ENCODE data around the gene SLC25A10. TPM values are rescaled to one million over a fixed set of nuclear protein-coding genes. Genes with fewer than 3 reads are reported as not detected.
A peak's percentile ranks its signal among the peaks of the same experiment; 100 is the strongest.

The SLC25A10 gene
- total RNA-seq, 1 donor from 2014 or later, result 6.1 TPM

DNA sequence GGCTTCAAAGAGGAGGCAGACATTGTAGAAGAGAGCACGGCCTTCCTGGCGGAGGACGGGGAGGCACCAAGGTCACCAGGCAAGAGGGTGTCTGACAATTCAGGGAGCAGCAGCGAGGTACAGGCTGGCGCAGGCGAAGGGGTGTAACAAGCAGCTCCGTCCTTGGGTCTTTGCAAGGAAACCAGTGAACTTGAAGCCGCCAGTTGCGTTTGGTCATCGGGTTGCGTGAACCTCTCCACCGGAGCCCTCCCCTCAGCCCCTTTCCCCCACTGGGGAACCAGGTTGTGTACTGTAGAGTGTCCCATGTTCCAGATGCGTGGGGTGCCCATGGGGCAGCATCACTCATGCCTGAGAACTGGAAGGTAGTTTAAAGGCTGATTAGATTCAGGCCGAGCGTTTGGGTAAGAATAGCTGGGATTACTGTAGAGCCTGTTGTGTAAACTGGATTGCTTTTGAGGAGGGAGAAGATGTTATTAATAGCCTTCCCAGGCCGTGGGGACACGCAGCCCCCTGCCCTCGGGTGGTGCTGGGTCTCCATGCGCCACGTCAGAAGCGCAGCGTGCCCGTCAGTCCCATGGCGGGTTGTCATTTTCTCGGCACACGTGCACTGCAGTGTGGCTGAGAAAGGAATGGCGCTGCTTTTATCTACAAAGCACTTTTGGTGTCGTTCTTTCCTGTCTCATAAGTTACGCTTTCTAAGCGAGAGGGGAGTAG is 6.4 kb upstream of the SLC25A10 start:
- ChIA-PET POLR2A (no interaction called here), CTCF (no interaction called here)
- intact Hi-C loops (cut with micrococcal nuclease), result no loop called here
- DNase-seq (no peak), ATAC-seq (ENCODE audit: low read depth) (no peak)
- Mint-ChIP-seq H3K36me3 (ENCODE audit: low read depth) (peaks cover 38% of the 10 kb centered on the region), H3K27me3 (no peaks in the 10 kb centered on the region), H3K9me3 (no peaks in the 10 kb centered on the region), H3K4me3 (peak overlapping the region; percentile 26), H3K27ac (no peak overlapping the region), H3K4me1 (peaks cover 40% of the 10 kb centered on the region)
- TF ChIP-seq, protein P1, sequence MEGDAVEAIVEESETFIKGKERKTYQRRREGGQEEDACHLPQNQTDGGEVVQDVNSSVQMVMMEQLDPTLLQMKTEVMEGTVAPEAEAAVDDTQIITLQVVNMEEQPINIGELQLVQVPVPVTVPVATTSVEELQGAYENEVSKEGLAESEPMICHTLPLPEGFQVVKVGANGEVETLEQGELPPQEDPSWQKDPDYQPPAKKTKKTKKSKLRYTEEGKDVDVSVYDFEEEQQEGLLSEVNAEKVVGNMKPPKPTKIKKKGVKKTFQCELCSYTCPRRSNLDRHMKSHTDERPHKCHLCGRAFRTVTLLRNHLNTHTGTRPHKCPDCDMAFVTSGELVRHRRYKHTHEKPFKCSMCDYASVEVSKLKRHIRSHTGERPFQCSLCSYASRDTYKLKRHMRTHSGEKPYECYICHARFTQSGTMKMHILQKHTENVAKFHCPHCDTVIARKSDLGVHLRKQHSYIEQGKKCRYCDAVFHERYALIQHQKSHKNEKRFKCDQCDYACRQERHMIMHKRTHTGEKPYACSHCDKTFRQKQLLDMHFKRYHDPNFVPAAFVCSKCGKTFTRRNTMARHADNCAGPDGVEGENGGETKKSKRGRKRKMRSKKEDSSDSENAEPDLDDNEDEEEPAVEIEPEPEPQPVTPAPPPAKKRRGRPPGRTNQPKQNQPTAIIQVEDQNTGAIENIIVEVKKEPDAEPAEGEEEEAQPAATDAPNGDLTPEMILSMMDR (IDR thresholded peaks at IDR 0.05), result no peak

DNA sequence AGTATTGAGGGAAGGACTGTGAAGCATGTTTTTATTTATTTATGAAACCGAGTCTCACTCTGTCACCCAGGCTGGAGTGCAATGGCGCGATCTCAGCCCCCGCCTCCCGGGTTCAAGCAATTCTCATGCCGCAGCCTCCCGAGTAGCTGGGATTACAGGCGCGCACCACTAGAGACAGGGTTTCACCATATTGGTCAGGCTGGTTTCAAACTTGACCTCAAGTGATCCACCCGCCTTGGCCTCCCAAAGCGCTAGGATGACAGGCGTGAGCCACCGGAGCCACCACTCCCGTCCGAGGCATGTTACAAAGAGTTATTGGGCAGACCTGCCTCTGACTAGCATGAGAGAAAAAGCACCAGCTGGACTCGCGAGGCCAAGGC is 5.9 kb upstream of the SLC25A10 start:
- no peaks in the 10 kb centered on the region for H3K9me3 Mint-ChIP-seq
- no peaks in the 10 kb centered on the region for H3K27me3 Mint-ChIP-seq
- peaks cover 33% of the 10 kb centered on the region for H3K36me3 Mint-ChIP-seq (ENCODE audit: low read depth)
- POLR2A ChIA-PET, result interaction anchor here (1.1 kb wide), 1 partner anchor 21 kb away, joined by 3 read pairs; no protein-coding TSS in a partner anchor
- H3K27ac Mint-ChIP-seq, result no peak overlapping the region
- H3K4me1 Mint-ChIP-seq, result peaks cover 40% of the 10 kb centered on the region
- H3K4me3 Mint-ChIP-seq, result no peak overlapping the region
- intact Hi-C loops (cut with micrococcal nuclease), result no loop called here
- TF ChIP-seq, protein P1 (IDR thresholded peaks at IDR 0.05), result no peak
- ATAC-seq (ENCODE audit: low read depth) (no peak), DNase-seq (no peak)
- CTCF ChIA-PET, result no interaction called here

DNA sequence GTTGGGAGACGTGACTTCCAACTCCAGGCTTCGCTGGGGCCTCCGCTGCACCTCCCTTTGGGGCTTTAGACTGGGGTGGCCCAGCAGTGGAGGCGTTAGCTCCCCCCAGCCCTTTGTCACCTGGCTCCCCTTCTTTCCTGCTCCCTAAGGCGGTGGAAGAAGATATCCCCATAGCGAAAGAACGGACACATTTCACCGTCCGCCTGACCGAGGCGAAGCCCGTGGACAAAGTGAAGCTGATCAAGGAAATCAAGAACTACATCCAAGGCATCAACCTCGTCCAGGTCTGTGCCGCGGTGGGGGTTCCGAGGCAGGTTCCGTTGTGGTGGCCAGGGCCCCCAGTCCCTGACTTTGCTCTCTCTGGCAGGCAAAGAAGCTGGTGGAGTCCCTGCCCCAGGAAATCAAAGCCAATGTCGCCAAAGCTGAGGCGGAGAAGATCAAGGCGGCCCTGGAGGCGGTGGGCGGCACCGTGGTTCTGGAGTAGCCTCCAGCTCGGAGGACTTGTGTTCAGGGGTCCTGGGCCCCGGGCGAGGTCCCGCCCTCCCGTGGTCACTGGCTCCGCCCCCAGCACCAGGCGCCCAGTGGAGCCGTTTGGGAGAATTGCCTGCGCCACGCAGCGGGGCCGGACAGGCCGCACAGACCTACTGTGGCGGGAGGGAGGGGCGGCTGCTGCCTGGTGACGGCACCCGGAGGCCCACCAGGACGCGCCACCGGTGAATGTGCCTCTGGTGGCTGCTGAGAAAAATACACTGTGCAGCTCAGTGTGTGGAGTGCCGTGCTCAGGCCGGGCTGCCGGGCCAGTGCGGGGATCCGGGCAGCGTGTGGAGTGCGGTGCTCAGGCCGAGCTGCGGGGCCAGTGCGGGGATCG is 5.1 kb upstream of the SLC25A10 start:
- H3K36me3 Mint-ChIP-seq (ENCODE audit: low read depth), result peaks cover 29% of the 10 kb centered on the region
- no peak for ATAC-seq (ENCODE audit: low read depth)
- no peak overlapping the region for H3K4me3 Mint-ChIP-seq
- H3K27me3 Mint-ChIP-seq, result no peaks in the 10 kb centered on the region
- peaks cover 37% of the 10 kb centered on the region for H3K4me1 Mint-ChIP-seq
- DNase-seq, result no peak
- POLR2A ChIA-PET, result interaction anchor here (0.5 to 1.1 kb wide), 4 partner anchors 12 to 1142 kb away, joined by 3 to 7 read pairs (median 4); no protein-coding TSS in a partner anchor
- CTCF ChIA-PET, result no interaction called here
- TF ChIP-seq, protein P1 (IDR thresholded peaks at IDR 0.05), result no peak
- intact Hi-C loops (cut with micrococcal nuclease), result no loop called here
- no peaks in the 10 kb centered on the region for H3K9me3 Mint-ChIP-seq
- H3K27ac Mint-ChIP-seq, result no peak overlapping the region

DNA sequence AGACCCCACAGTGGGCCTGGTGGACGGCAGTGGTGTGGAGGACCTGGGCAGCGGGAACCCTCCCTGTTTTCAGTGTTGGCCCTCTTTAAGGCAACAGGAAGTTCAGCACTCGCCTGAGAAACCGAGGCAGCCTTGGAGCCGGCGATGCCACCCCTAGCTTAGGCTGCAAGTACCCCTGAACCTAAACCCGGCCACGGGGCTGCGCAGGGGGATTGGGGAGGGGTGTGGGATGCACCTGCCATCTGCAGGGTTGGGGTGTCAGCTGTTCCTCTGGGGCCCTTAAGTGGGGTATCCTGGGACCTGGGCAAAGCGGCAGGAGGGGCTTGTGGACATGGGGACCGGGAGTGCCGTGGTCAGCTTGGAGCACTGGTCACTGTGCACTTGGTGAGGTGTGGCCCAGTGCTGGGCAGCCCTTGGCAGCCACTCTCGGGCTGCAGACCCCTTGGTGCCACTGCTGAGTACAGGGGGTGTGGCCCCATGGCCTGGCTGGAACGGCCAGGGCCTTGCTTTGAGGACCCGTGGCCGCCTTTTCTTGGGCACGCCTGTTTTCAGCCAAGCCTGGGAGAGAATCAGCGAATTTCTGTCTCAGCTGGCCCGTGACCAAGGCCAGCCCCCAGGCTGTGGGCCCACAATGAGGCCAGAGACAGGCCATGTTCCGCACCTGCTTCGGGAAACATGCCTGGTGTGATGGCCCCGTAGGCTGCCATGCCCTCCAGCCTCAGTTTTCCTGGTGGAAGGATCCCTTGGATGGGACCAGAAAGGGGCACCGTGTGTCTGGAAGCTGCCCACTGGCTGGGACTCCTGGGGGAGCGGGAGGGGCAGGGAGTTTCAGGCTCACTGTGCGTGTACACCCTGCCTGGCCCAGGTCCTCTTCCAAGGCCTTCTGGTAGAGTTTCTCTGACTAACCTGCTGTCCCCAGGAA is 4.1 kb upstream of the SLC25A10 start:
- peaks cover 32% of the 10 kb centered on the region for H3K4me1 Mint-ChIP-seq
- intact Hi-C loops (cut with micrococcal nuclease), result no loop called here
- TF ChIP-seq, protein P1 (IDR thresholded peaks at IDR 0.05), result no peak
- ChIA-PET POLR2A (interaction anchor here (0.5 kb wide), 1 partner anchor 11 kb away, joined by 3 read pairs; no protein-coding TSS in a partner anchor), CTCF (no interaction called here)
- no peak overlapping the region for H3K27ac Mint-ChIP-seq
- H3K27me3 Mint-ChIP-seq, result no peaks in the 10 kb centered on the region
- DNase-seq (no peak), ATAC-seq (ENCODE audit: low read depth) (no peak)
- H3K9me3 Mint-ChIP-seq, result no peaks in the 10 kb centered on the region
- H3K36me3 Mint-ChIP-seq (ENCODE audit: low read depth), result peaks cover 27% of the 10 kb centered on the region
- H3K4me3 Mint-ChIP-seq, result no peak overlapping the region
